Esophagus (tissue), 2 donors: Measurements from ENCODE around the gene PRKCG. TPM values are rescaled to one million over a fixed set of nuclear protein-coding genes. Genes with fewer than 3 reads are reported as not detected.

Experiments
- H3K27ac ChIP-seq, 2 donors: one replicate each; pipeline ENCODE4 v1.5.1; 2013; ENCODE audit warnings: low read depth in 2 of 2, mild to moderate bottlenecking in 2 of 2, inconsistent platforms in 1 of 2, low read length in 1 of 2, moderate library complexity in 1 of 2
- H3K27me3 ChIP-seq, 2 donors: one replicate each; pipeline ENCODE4 v1.6.1; 2013; ENCODE audit warnings: low read length in 2 of 2, control low read depth in 1 of 2, mild to moderate bottlenecking in 1 of 2; ENCODE audit not compliant: insufficient read depth in 2 of 2, control insufficient read depth in 1 of 2
- H3K36me3 ChIP-seq, 2 donors: one replicate each; pipeline ENCODE4 v1.6.1; 2013; ENCODE audit warnings: low read length in 1 of 2; ENCODE audit not compliant: control insufficient read depth in 2 of 2, insufficient read depth in 2 of 2
- H3K4me1 ChIP-seq, 2 donors: one replicate each; pipeline ENCODE4 v1.6.1; 2013; ENCODE audit warnings: low read length in 1 of 2; ENCODE audit not compliant: control insufficient read depth in 2 of 2, insufficient read depth in 2 of 2
- H3K4me3 ChIP-seq, 2 donors: one replicate each; pipeline ENCODE4 v1.5.1; 2013; ENCODE audit warnings: low read length in 2 of 2, mild to moderate bottlenecking in 2 of 2, low read depth in 1 of 2, moderate library complexity in 1 of 2
- H3K9me3 ChIP-seq, 2 donors: one replicate each; pipeline ENCODE4 v1.6.1; 2013; ENCODE audit warnings: mild to moderate bottlenecking in 2 of 2, low read depth in 1 of 2, low read length in 1 of 2, moderate library complexity in 1 of 2; ENCODE audit not compliant: control insufficient read depth in 2 of 2, insufficient read depth in 1 of 2
- WGBS, 2 donors: extraction: QIAGEN DNeasy Blood & Tissue Kit; methylation state at CpG; one replicate each; pipeline ENCODE4 v1.1.7; 2013; 5-methylcytosine and 5-hydroxymethylcytosine counted together
- polyA plus RNA-seq, 2 donors: library from polyadenylated mRNA; stranded (reverse); fragments of 200-250 nt; gene quantifications; one replicate each; pipeline ENCODE4 v1.2.3, GENCODE V29; 2013
- donor health status: healthy with polysubstance abuse.
- donor health status: Bipolar disorder and iron deficiency.

PRKCG gene
- polyA plus RNA-seq, 2 donors = 0.01 TPM; not detected in 1

- peaks cover 0 to 38% of the 10 kb centered on the region in 2 donors for H3K27me3 ChIP-seq
- no peak overlapping the region for H3K27ac ChIP-seq
- H3K4me1 ChIP-seq = peaks cover 0 to 2% of the 10 kb centered on the region in 2 donors
- no peak overlapping the region for H3K4me3 ChIP-seq
- H3K36me3 ChIP-seq = no peaks in the 10 kb centered on the region
- peaks cover 0 to 4% of the 10 kb centered on the region in 2 donors for H3K9me3 ChIP-seq
- 11 to 14% methylated on average over 48 of the region's 48 CpGs for WGBS, 2 donors
Measured at GRCh38 chr19:53906211-53907192, 24.5 kb downstream of the PRKCG start.

- Histone ChIP-seq H3K9me3 (peaks cover 0 to 4% of the 10 kb centered on the region in 2 donors), H3K36me3 (no peaks in the 10 kb centered on the region), H3K27me3 (peaks cover 0 to 40% of the 10 kb centered on the region in 2 donors), H3K4me3 (no peak overlapping the region), H3K27ac (no peak overlapping the region), H3K4me1 (peaks cover 0 to 2% of the 10 kb centered on the region in 2 donors)
- WGBS, 2 donors = 26 to 35% methylated on average over 14 of the region's 14 CpGs
Measured at GRCh38 chr19:53907193-53907581, 25.2 kb downstream of the PRKCG start.

GRCh38 chr19:53907690-53908089 lies 25.7 kb downstream of the PRKCG start:
- WGBS, 2 donors = 17 to 29% methylated on average over 12 to 17 of the region's 17 CpGs
- peaks cover 0 to 40% of the 10 kb centered on the region in 2 donors for H3K27me3 ChIP-seq
- H3K4me3 ChIP-seq = no peak overlapping the region
- H3K36me3 ChIP-seq = no peaks in the 10 kb centered on the region
- peaks cover 0 to 2% of the 10 kb centered on the region in 2 donors for H3K4me1 ChIP-seq
- H3K27ac ChIP-seq = no peak overlapping the region
- peaks cover 0 to 4% of the 10 kb centered on the region in 2 donors for H3K9me3 ChIP-seq

GRCh38 chr19:53908106-53908934 lies 26.3 kb downstream of the PRKCG start:
- peaks cover 0 to 2% of the 10 kb centered on the region in 2 donors for H3K4me1 ChIP-seq
- 5 to 6% methylated on average over 46 to 51 of the region's 51 CpGs for WGBS, 2 donors
- no peaks in the 10 kb centered on the region for H3K36me3 ChIP-seq
- no peak overlapping the region for H3K4me3 ChIP-seq
- H3K27ac ChIP-seq = no peak overlapping the region
- H3K9me3 ChIP-seq = peaks cover 0 to 4% of the 10 kb centered on the region in 2 donors
- H3K27me3 ChIP-seq = peaks cover 0 to 40% of the 10 kb centered on the region in 2 donors

- Histone ChIP-seq H3K9me3 (peaks cover 0 to 4% of the 10 kb centered on the region in 2 donors), H3K36me3 (no peaks in the 10 kb centered on the region), H3K4me3 (no peak within 1 kb of the TSS), H3K27ac (no peak within 1 kb of the TSS), H3K27me3 (peaks cover 0 to 40% of the 10 kb centered on the region in 2 donors), H3K4me1 (peaks cover 0 to 2% of the 10 kb centered on the region in 2 donors)
- WGBS, 2 donors = 3 to 4% methylated on average over 23 to 25 of the region's 28 CpGs
Measured at GRCh38 chr19:53908935-53909415, 27.0 kb downstream of the PRKCG start, which contains the start of gene CACNG7. Gene CACNG7 (plus strand): TSS chr19:53909278. CDS start chr19:53912832, 3,554 bp downstream.

GRCh38 chr19:53909471-53910169 lies 27.6 kb downstream of the PRKCG start:
- H3K9me3 ChIP-seq = peaks cover 0 to 4% of the 10 kb centered on the region in 2 donors
- H3K4me1 ChIP-seq = peaks cover 0 to 2% of the 10 kb centered on the region in 2 donors
- H3K27me3 ChIP-seq = peaks cover 0 to 40% of the 10 kb centered on the region in 2 donors
- no peak overlapping the region for H3K27ac ChIP-seq
- H3K4me3 ChIP-seq = no peak overlapping the region
- WGBS, 2 donors = 3 to 5% methylated on average over 46 to 47 of the region's 47 CpGs
- H3K36me3 ChIP-seq = no peaks in the 10 kb centered on the region

- H3K9me3 ChIP-seq = peaks cover 0 to 4% of the 10 kb centered on the region in 2 donors
- no peak overlapping the region for H3K4me3 ChIP-seq
- WGBS, 2 donors = 2 to 4% methylated on average over 12 to 13 of the region's 13 CpGs
- no peak overlapping the region for H3K27ac ChIP-seq
- no peaks in the 10 kb centered on the region for H3K36me3 ChIP-seq
- H3K4me1 ChIP-seq = peaks cover 0 to 2% of the 10 kb centered on the region in 2 donors
- H3K27me3 ChIP-seq = peaks cover 0 to 40% of the 10 kb centered on the region in 2 donors
Measured at GRCh38 chr19:53910170-53910518, 28.1 kb downstream of the PRKCG start.

GRCh38 chr19:53912653-53913052 lies 30.7 kb downstream of the PRKCG start:
- H3K4me1 ChIP-seq = no peaks in the 10 kb centered on the region
- H3K4me3 ChIP-seq = no peak overlapping the region
- H3K9me3 ChIP-seq = peaks cover 0 to 4% of the 10 kb centered on the region in 2 donors
- WGBS, 2 donors = 66 to 72% methylated on average over 18 of the region's 18 CpGs
- no peak overlapping the region for H3K27ac ChIP-seq
- peaks cover 0 to 32% of the 10 kb centered on the region in 2 donors for H3K27me3 ChIP-seq
- H3K36me3 ChIP-seq = no peaks in the 10 kb centered on the region

GRCh38 chr19:53915000-53915399 lies 33.0 kb downstream of the PRKCG start:
- WGBS, 2 donors = 61 to 63% methylated on average over 7 to 8 of the region's 8 CpGs
- H3K4me1 ChIP-seq = no peaks in the 10 kb centered on the region
- H3K36me3 ChIP-seq = no peaks in the 10 kb centered on the region
- H3K4me3 ChIP-seq = no peak overlapping the region
- no peaks in the 10 kb centered on the region for H3K9me3 ChIP-seq
- H3K27ac ChIP-seq = no peak overlapping the region
- peaks cover 0 to 9% of the 10 kb centered on the region in 2 donors for H3K27me3 ChIP-seq
